GM15510 (cell line): ENCODE measurements around the gene C16orf54.

Experiments used
- POLR2A ChIP-seq: IDR thresholded peaks from 3 replicates; pipeline ENCODE4 v1.6.1; 2011; ENCODE audit warnings: borderline replicate concordance; ENCODE audit not compliant: insufficient read length; ENCODE audit errors: extremely low read depth

Gene C16orf54

DNA sequence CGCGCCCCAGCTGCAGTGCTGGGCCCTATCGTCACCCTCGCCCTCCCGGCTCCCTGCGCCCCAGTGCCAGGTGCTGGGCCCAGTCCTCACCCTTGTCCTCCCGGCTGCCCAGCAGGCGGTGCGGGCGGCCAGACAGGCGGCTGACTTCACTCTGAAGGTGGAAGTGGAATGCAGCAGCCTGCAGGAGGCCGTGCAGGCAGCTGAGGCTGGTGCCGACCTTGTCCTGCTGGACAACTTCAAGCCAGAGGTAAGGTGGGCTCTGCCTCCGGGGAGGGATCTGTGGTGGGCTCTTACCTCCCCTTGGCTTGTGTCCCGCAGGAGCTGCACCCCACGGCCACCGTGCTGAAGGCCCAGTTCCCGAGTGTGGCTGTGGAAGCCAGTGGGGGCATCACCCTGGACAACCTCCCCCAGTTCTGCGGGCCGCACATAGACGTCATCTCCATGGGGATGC, 48.9 kb downstream of the C16orf54 start:
- no peak for TF ChIP-seq POLR2A

DNA sequence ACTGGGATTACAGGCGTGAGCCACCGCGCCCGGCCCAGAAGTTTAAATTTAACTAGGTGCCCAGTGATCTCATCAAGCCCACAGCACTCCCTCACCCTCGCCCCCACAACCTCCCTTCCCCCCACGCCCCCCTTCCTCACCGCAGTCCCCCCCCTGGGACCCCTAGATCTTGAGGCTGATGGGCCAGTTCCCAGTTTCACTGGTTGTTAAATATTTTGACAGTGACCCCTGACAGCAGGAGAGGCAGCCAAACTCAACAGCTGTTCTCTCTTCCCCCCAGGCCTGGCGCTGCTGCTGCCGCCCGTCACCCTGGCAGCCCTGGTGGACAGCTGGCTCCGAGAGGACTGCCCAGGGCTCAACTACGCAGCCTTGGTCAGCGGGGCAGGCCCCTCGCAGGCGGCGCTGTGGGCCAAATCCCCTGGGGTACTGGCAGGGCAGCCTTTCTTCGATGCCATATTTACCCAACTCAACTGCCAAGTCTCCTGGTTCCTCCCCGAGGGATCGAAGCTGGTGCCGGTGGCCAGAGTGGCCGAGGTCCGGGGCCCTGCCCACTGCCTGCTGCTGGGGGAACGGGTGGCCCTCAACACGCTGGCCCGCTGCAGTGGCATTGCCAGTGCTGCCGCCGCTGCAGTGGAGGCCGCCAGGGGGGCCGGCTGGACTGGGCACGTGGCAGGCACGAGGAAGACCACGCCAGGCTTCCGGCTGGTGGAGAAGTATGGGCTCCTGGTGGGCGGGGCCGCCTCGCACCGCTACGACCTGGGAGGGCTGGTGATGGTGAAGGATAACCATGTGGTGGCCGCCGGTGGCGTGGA, 51.2 kb downstream of the C16orf54 start:
- TF ChIP-seq POLR2A, result no peak
